ENCODE data around the gene STOM. TPM values are rescaled to one million over a fixed set of nuclear protein-coding genes. Genes with fewer than 3 reads are reported as not detected.

The STOM gene
- total and polyA plus RNA-seq, 10 of the 15 experiments (the other 5 are each of a cell fraction or from before 2014, with no cell fraction given) = 6.7 to 47.4 (median 39.8) TPM

- TF ChIP-seq CREM (IDR thresholded peaks at IDR 0.05; ENCODE audit: low read depth) (peak; percentile 42; the same call in 1 of the 2 replicates), GATAD2B (conservative IDR thresholded peaks at IDR 0.05; ENCODE audit: low read depth) (peak; percentile 55; the same call in 1 of the 2 replicates), HDAC2 (IDR thresholded peaks at IDR 0.05) (no peak), POLR2AphosphoS2 (IDR thresholded peaks at IDR 0.05; ENCODE audit: low read depth, low read length) (no peak)
Measured at GRCh38 chr9:121353241-121354061, 16.6 kb downstream of the STOM start (continued).

GRCh38 chr9:121350993-121351561 lies 19.0 kb downstream of the STOM start:
- intact Hi-C loops (cut with micrococcal nuclease; ENCODE audit: unreplicated experiment) = no loop called here
- RAD21 ChIA-PET (ENCODE audit: unreplicated experiment) = no interaction called here
- no peak for FAIRE-seq

More at GRCh38 chr9:121350993-121351561, 19.0 kb downstream of the STOM start:
- Histone ChIP-seq H2AFZ (ENCODE audit: control insufficient read depth, low read depth, low read length) (no peak overlapping the region), H3K9me3 (replicated peaks; ENCODE audit: control insufficient read depth, insufficient read depth, low read length) (no peaks in the 10 kb centered on the region), H4K20me1 (ENCODE audit: control insufficient read depth, insufficient read depth) (no peaks in the 10 kb centered on the region), H3K27ac (ENCODE audit: control insufficient read depth, insufficient read depth) (no peak overlapping the region), H3K4me1 (ENCODE audit: control insufficient read depth, insufficient read depth, low read length) (peaks cover 15% of the 10 kb centered on the region), H3K79me2 (ENCODE audit: control insufficient read depth, insufficient read depth, low read length) (no peaks in the 10 kb centered on the region), H3K9ac (ENCODE audit: control insufficient read depth, insufficient read depth, low read length) (no peak overlapping the region), H3K27me3 (replicated peaks in 1 of 2; ENCODE audit: control insufficient read depth in 2 of 2, insufficient read depth in 2 of 2, low read length in 1 of 2) (no peaks in the 10 kb centered on the region), H3K4me3 (no peak overlapping the region), H3K36me3 (ENCODE audit: control insufficient read depth in 2 of 2, insufficient read depth in 2 of 2, low read length in 1 of 2) (peaks cover 0 to 7% of the 10 kb centered on the region in 2 experiments; a peak in 1 of 4 replicates), H3K4me2 (ENCODE audit: control insufficient read depth, insufficient read depth) (no peak overlapping the region)
- SMC1A ChIA-PET (ENCODE audit: uncharacterized antibody, unreplicated experiment) = interaction anchor here (1.1 to 3.8 kb wide), 4 partner anchors 10 to 47 kb away, joined by 3 to 14 read pairs (median 7); no protein-coding TSS in a partner anchor
- CTCF ChIA-PET = interaction anchor here (0.6 to 3.4 kb wide), 8 partner anchors 12 to 35 kb away, joined by 3 to 20 read pairs (median 4); no protein-coding TSS in a partner anchor
- BruUV-seq (replicated peaks) = no TSS peak
- 35% methylated on average over 2 of the region's 2 CpGs for WGBS (ENCODE audit: insufficient coverage, insufficient replicate concordance, low lambda C conversion rate, missing lambda C conversion rate)
- in situ Hi-C loops (cut with MboI) = no loop called here
- DNase-seq (ENCODE audit: low read depth, low spot score) (no peak), ATAC-seq (no peak)
- TF ChIP-seq PKNOX1 (IDR thresholded peaks at IDR 0.05) (no peak), SIN3A (IDR thresholded peaks at IDR 0.05; ENCODE audit: low read depth, low read length) (no peak), RB1 (IDR thresholded peaks at IDR 0.05; ENCODE audit: borderline replicate concordance) (no peak), POLR2AphosphoS2 (IDR thresholded peaks at IDR 0.05; ENCODE audit: low read depth, low read length) (no peak), HCFC1 (IDR thresholded peaks at IDR 0.05; ENCODE audit: low read length) (no peak), CUX1 (IDR thresholded peaks at IDR 0.05; ENCODE audit: insufficient replicate concordance, low read depth, low read length) (no peak), LARP7 (IDR thresholded peaks at IDR 0.05) (no peak), STAT1 (conservative IDR thresholded peaks at IDR 0.05) (no peak), TCF12 (IDR thresholded peaks at IDR 0.05; ENCODE audit: low read depth, low read length) (no peak)
- TF ChIP-seq, protein P1, sequence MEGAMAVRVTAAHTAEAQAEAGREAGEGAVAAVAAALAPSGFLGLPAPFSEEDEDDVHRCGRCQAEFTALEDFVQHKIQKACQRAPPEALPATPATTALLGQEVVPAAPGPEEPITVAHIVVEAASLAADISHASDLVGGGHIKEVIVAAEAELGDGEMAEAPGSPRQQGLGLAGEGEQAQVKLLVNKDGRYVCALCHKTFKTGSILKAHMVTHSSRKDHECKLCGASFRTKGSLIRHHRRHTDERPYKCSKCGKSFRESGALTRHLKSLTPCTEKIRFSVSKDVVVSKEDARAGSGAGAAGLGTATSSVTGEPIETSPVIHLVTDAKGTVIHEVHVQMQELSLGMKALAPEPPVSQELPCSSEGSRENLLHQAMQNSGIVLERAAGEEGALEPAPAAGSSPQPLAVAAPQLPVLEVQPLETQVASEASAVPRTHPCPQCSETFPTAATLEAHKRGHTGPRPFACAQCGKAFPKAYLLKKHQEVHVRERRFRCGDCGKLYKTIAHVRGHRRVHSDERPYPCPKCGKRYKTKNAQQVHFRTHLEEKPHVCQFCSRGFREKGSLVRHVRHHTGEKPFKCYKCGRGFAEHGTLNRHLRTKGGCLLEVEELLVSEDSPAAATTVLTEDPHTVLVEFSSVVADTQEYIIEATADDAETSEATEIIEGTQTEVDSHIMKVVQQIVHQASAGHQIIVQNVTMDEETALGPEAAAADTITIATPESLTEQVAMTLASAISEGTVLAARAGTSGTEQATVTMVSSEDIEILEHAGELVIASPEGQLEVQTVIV (IDR thresholded peaks at IDR 0.05; ENCODE audit: borderline replicate concordance, partially characterized antibody) = no peak
- POLR2A ChIA-PET = no interaction called here

All from GM12878 (cell line).